HepG2 (cell line): Measurements from ENCODE around the gene ZNF396. TPM values are rescaled to one million over a fixed set of nuclear protein-coding genes. Genes with fewer than 3 reads are reported as not detected.

Experiments used
- ATAC-seq: fragments of 200-7000 bp; cut with Tn5 transposase; 3 replicates; pipeline ENCODE4 v1.9.1; 2020; ENCODE audit warnings: mild to moderate bottlenecking, moderate library complexity
- BruUV-seq: library from RNA; stranded (reverse); fragments of 400-500 nt; replicated peaks from 2 replicates; lab custom pipeline; 2021; lab: Mats Ljungman, UMichigan
- CTCF ChIA-PET: fragments of 300-600 bp; formaldehyde crosslinking; extraction: SDS; loops from one replicate; lab custom pipeline; 2021; ENCODE audit warnings: low total read pairs, inconsistent platforms, low intra/inter-chr PET ratio; lab: Yijun Ruan, JAX
- POLR2A ChIA-PET: fragments of 350-600 bp; sonication (Branson Sonifier 250); formaldehyde crosslinking; loops from one replicate; lab custom pipeline; 2020; ENCODE audit warnings: antibody characterized with exemption, inconsistent platforms; lab: Yijun Ruan, JAX
- DNase-seq: peaks from one replicate; pipeline ENCODE4 v3.0.0-alpha.2; 2015; ENCODE audit warnings: low spot score
- FAIRE-seq: peaks from 3 replicates; lab custom pipeline; 2011; peaks lifted over from hg19 to GRCh38; lab: Jason Lieb, UNC
- H2AFZ ChIP-seq: one replicate; pipeline ENCODE4 v1.6.1; 2011; ENCODE audit warnings: low read length, inconsistent platforms
- H3K27ac ChIP-seq: fragments of 300-600 bp; 3 replicates; pipeline ENCODE4 v1.8.0; 2011; ENCODE audit warnings: mixed run types, mild to moderate bottlenecking, mixed read lengths, low read length, inconsistent platforms; ENCODE audit not compliant: insufficient read depth; ENCODE audit errors: extremely low read length
- H3K27me3 ChIP-seq, 2 experiments: fragments of 200-600 bp in 1 of 2; 2 replicates in 1 of 2; 3 replicates in 1 of 2; pipeline versions ENCODE4 v1.6.0 to v1.8.0; 2011; ENCODE audit warnings: low read length in 2 of 2, mild to moderate bottlenecking in 2 of 2, moderate library complexity in 2 of 2, inconsistent platforms in 1 of 2; ENCODE audit not compliant: insufficient read depth in 2 of 2, control insufficient read depth in 1 of 2
- H3K36me3 ChIP-seq, 2 experiments: fragments of 200-600 bp in 1 of 2; replicated peaks in 1 of 2; 2 replicates in 1 of 2; 3 replicates in 1 of 2; pipeline versions ENCODE4 v1.5.1 to v1.8.0; 2011; ENCODE audit warnings: low read length in 2 of 2, inconsistent platforms in 1 of 2; ENCODE audit not compliant: insufficient read depth in 2 of 2, control insufficient read depth in 1 of 2
- H3K4me1 ChIP-seq: 2 replicates; pipeline ENCODE4 v1.5.1; 2012; ENCODE audit warnings: low read length, inconsistent platforms; ENCODE audit not compliant: insufficient read depth
- H3K4me2 ChIP-seq: 2 replicates; pipeline ENCODE4 v1.6.0; 2011; ENCODE audit warnings: low read depth, low read length, inconsistent platforms
- H3K4me3 ChIP-seq, 3 experiments: fragments of 200-600 bp in 1 of 3; sonication (generic), shearing (Covaris generic) in 1 of 3; replicated peaks in 1 of 3; 2 replicates each; pipeline ENCODE4 v1.5.1; 2011 to 2016; ENCODE audit warnings: low read length in 3 of 3, inconsistent platforms in 2 of 3, low read depth in 2 of 3, mild to moderate bottlenecking in 2 of 3, control low read depth in 1 of 3, mixed read lengths in 1 of 3; ENCODE audit not compliant: insufficient read depth in 1 of 3
- H3K79me2 ChIP-seq: one replicate; pipeline ENCODE4 v1.6.1; 2011; ENCODE audit warnings: low read length, inconsistent platforms; ENCODE audit not compliant: insufficient read depth
- H3K9ac ChIP-seq: 2 replicates; pipeline ENCODE4 v1.6.0; 2011; ENCODE audit warnings: mild to moderate bottlenecking, low read depth, low read length, inconsistent platforms; ENCODE audit not compliant: insufficient read depth
- H3K9me3 ChIP-seq: 2 replicates; pipeline ENCODE4 v1.5.1; 2012; ENCODE audit warnings: mild to moderate bottlenecking, low read length
- H4K20me1 ChIP-seq: 2 replicates; pipeline ENCODE4 v1.6.0; 2011; ENCODE audit warnings: inconsistent platforms, mild to moderate bottlenecking, low read length, moderate library complexity; ENCODE audit not compliant: insufficient read depth
- ARID2 ChIP-seq: sonication (generic); formaldehyde crosslinking; IDR thresholded peaks from 2 replicates; pipeline ENCODE4 v1.8.1; 2022; ENCODE audit warnings: mild to moderate bottlenecking, missing genetic modification reagents, borderline replicate concordance
- ATF5 ChIP-seq: sonication (generic); formaldehyde crosslinking; IDR thresholded peaks from 2 replicates; pipeline ENCODE4 v1.4.0; 2020; ENCODE audit warnings: mild to moderate bottlenecking, low read depth, missing genetic modification reagents
- BRCA1 ChIP-seq: sonication (generic); formaldehyde crosslinking; IDR thresholded peaks from 2 replicates; pipeline ENCODE4 v1.4.0; 2020; ENCODE audit warnings: missing genetic modification reagents
- CBX2 ChIP-seq, 2 experiments: fragments of 200-600 bp in 1 of 2; sonication (generic); formaldehyde crosslinking in 1 of 2; IDR thresholded peaks; 2 replicates each; pipeline versions ENCODE4 v1.7.0 to v1.8.1; 2018 to 2022; ENCODE audit warnings: low read depth in 2 of 2, low read length in 1 of 2, mild to moderate bottlenecking in 1 of 2, missing genetic modification reagents in 1 of 2
- MAX ChIP-seq: IDR thresholded peaks from 2 replicates; pipeline ENCODE4 v1.6.1; 2012; ENCODE audit warnings: inconsistent platforms
- POGK ChIP-seq: sonication (generic); formaldehyde crosslinking; conservative IDR thresholded peaks from 2 replicates; pipeline ENCODE4 v1.8.0; 2022; ENCODE audit warnings: mild to moderate bottlenecking, moderate library complexity, missing genetic modification reagents
- REPIN1 ChIP-seq: sonication (generic); formaldehyde crosslinking; IDR thresholded peaks from 2 replicates; pipeline ENCODE4 v1.8.0; 2022; ENCODE audit warnings: missing genetic modification reagents, low read depth, mild to moderate bottlenecking, borderline replicate concordance
- TARDBP ChIP-seq: sonication (generic); formaldehyde crosslinking; IDR thresholded peaks from 2 replicates; pipeline ENCODE4 v1.8.0; 2022; ENCODE audit warnings: mild to moderate bottlenecking, missing genetic modification reagents
- ZNF142 ChIP-seq: sonication (generic); formaldehyde crosslinking; IDR thresholded peaks from 2 replicates; pipeline ENCODE4 v1.4.0; 2020; ENCODE audit warnings: missing genetic modification reagents
- ZNF891 ChIP-seq: sonication (generic); formaldehyde crosslinking; IDR thresholded peaks from 2 replicates; pipeline ENCODE4 v1.5.0; 2020; ENCODE audit warnings: mild to moderate bottlenecking, missing genetic modification reagents
- ZSCAN21 ChIP-seq: sonication (generic); formaldehyde crosslinking; IDR thresholded peaks from 2 replicates; pipeline ENCODE4 v1.8.0; 2022; ENCODE audit warnings: mild to moderate bottlenecking, missing genetic modification reagents, moderate library complexity, borderline replicate concordance
- ZSCAN31 ChIP-seq: sonication (generic); formaldehyde crosslinking; IDR thresholded peaks from 2 replicates; pipeline ENCODE4 v1.5.0; 2020; ENCODE audit warnings: low read depth, mild to moderate bottlenecking, missing genetic modification reagents
- WGBS: methylation state at CpG from one replicate; pipeline ENCODE4 v1.1.6; 2017; ENCODE audit warnings: low lambda C conversion rate; 5-methylcytosine and 5-hydroxymethylcytosine counted together
- in situ Hi-C: cut with HindIII; loops from 2 replicates; pipeline ENCODE4 v1.10.0; 2017; ENCODE audit warnings: low pct_unique_long_range_greater_than_20kb; ENCODE audit not compliant: extremely low pct_ligation_motif_present
- intact Hi-C: fragments of 100-400 bp; cut with micrococcal nuclease; formaldehyde crosslinking; loops from one replicate; pipeline ENCODE4 v1.10.0; 2022; ENCODE audit not compliant: unreplicated experiment
- polyA plus RNA-seq, 8 experiments: library from polyadenylated mRNA; depleted of rRNA in 3 of 8; stranded (reverse) in 7 of 8; unstranded in 1 of 8; fragments of >200 nt; fragmentation: Illumina TruSeq in 4 of 8; extraction: Trizol in 4 of 8; gene quantifications; 2 replicates each; pipeline versions ENCODE4 v1.2.1 to v1.2.3, GENCODE V29; 2011 to 2016; ENCODE audit warnings: low read depth in 4 of 8, missing spikeins in 1 of 8, mixed read lengths in 1 of 8; ENCODE audit not compliant: insufficient read depth in 1 of 8
- total RNA-seq, 5 experiments: library from RNA; depleted of rRNA; stranded (reverse); fragments of >200 nt; fragmentation: Illumina TruSeq; extraction: Trizol; gene quantifications; 2 replicates each; pipeline ENCODE4 v1.2.3, GENCODE V29; 2016; ENCODE audit warnings: low read depth in 1 of 5

Gene ZNF396
- total and polyA plus RNA-seq, 2 of the 13 experiments (the other 11 are each of a cell fraction or from before 2014, with no cell fraction given) = 0.25 to 0.75 TPM

- BruUV-seq = TSS peak; percentile 50
- H3K9ac ChIP-seq = peak overlapping the region; percentile 100
- H3K4me3 ChIP-seq = peak overlapping the region; percentile 91 to 93 (median 92)
- H3K27me3 ChIP-seq = no peaks in the 10 kb centered on the region
- H3K79me2 ChIP-seq = peaks cover 47% of the 10 kb centered on the region
- H3K4me1 ChIP-seq = peaks cover 62% of the 10 kb centered on the region
- peaks cover 34% of the 10 kb centered on the region for H4K20me1 ChIP-seq
- H3K9me3 ChIP-seq = no peaks in the 10 kb centered on the region
- H3K27ac ChIP-seq = peak overlapping the region; percentile 98
- in situ Hi-C loops (no loop called here), intact Hi-C loops (no loop called here)
- no peak overlapping the region for H2AFZ ChIP-seq
- WGBS = 3% methylated on average over 14 of the region's 15 CpGs
- peaks cover 15 to 23% of the 10 kb centered on the region in 2 experiments for H3K36me3 ChIP-seq
- ChIA-PET CTCF (no interaction called here), POLR2A (interaction anchor here (1.2 to 4.0 kb wide), 6 partner anchors 9 to 154 kb away, joined by 3 to 44 read pairs (median 14); partner anchors contain the start of genes INO80C, ZNF396, ZNF397 and ZSCAN30)
- H3K4me2 ChIP-seq = peak overlapping the region; percentile 88
- DNase-seq = no peak
- no peak for FAIRE-seq
- ATAC-seq = no peak
- TF ChIP-seq BRCA1 (CRISPR knock-in tag) = 0 out of 2 replicates have a peak, but pooled peaks have one; percentile 31
- no peak for TF ChIP-seq ZNF891
- TF ChIP-seq MAX = 0 out of 2 replicates have a peak, but pooled peaks have one; percentile 20
- TF ChIP-seq ATF5 = 0 out of 2 replicates have a peak, but pooled peaks have one; percentile 21
- TF ChIP-seq ZNF142 (CRISPR knock-in tag) = 0 out of 2 replicates have a peak, but pooled peaks have one; percentile 6
- peak; percentile 47; the same call in 1 of the 2 replicates for TF ChIP-seq ZSCAN31 (CRISPR knock-in tag)
- no peak for TF ChIP-seq REPIN1 (CRISPR knock-in tag)
- TF ChIP-seq ZSCAN21 = peak; percentile 51; the same call in 1 of the 2 replicates
- no peak for TF ChIP-seq CBX2 (IDR thresholded peaks at IDR 0.05; ENCODE audit: low read depth, low read length)
- no peak for TF ChIP-seq CBX2 (CRISPR knock-in tag; IDR thresholded peaks at IDR 0.05; ENCODE audit: low read depth)
- TF ChIP-seq TARDBP = 0 out of 2 replicates have a peak, but pooled peaks have one; percentile 29
- peak; percentile 69; the same call in 1 of the 2 replicates for TF ChIP-seq ARID2 (CRISPR knock-in tag)
- 0 out of 2 replicates have a peak, but pooled peaks have one; percentile 45 for TF ChIP-seq POGK (CRISPR knock-in tag)
Observed at GRCh38 chr18:35343488-35343935, 33.6 kb downstream of the ZNF396 start.
